HG03565 (cell line): ENCODE measurements around the gene NDUFA11.

ENCODE experiments used
- ATAC-seq: cut with Tn5 transposase; IDR thresholded peaks from one replicate; pipeline ENCODE4 v1.9.1; 2021; ENCODE audit warnings: mild to moderate bottlenecking, moderate library complexity; ENCODE audit not compliant: unreplicated experiment

Gene NDUFA11

GRCh38 chr19:5903624-5904351 is at the start of gene NDUFA11:
TSS of gene NDUFA11 (minus strand) at chr19:5903790. CDS start at chr19:5903708, 82 bp downstream.
- peak; percentile 19 for ATAC-seq

- no peak for ATAC-seq
Observed at GRCh38 chr19:5953030-5953589, 49.5 kb upstream of the NDUFA11 start.

- no peak for ATAC-seq
Observed at GRCh38 chr19:5952193-5953029, 48.8 kb upstream of the NDUFA11 start.

- no peak for ATAC-seq
Observed at GRCh38 chr19:5951338-5951861, 47.8 kb upstream of the NDUFA11 start.

- no peak for ATAC-seq
Observed at GRCh38 chr19:5950741-5951140, 47.2 kb upstream of the NDUFA11 start.

- no peak for ATAC-seq
Observed at GRCh38 chr19:5949792-5950305, 46.3 kb upstream of the NDUFA11 start.

- no peak for ATAC-seq
Observed at GRCh38 chr19:5948752-5949564, 45.4 kb upstream of the NDUFA11 start.

GRCh38 chr19:5947435-5947834 is 43.8 kb upstream of the NDUFA11 start:
- ATAC-seq: no peak

GRCh38 chr19:5943623-5944022 is 40.0 kb upstream of the NDUFA11 start:
- ATAC-seq: no peak

- no peak for ATAC-seq
Observed at GRCh38 chr19:5943045-5943444, 39.5 kb upstream of the NDUFA11 start.

GRCh38 chr19:5941673-5942072 is 38.1 kb upstream of the NDUFA11 start:
- ATAC-seq: no peak

- ATAC-seq: no peak
Observed at GRCh38 chr19:5940260-5941208, 36.9 kb upstream of the NDUFA11 start.

- ATAC-seq: no peak
Observed at GRCh38 chr19:5937550-5937949, 34.0 kb upstream of the NDUFA11 start.

GRCh38 chr19:5936292-5936592 is 32.7 kb upstream of the NDUFA11 start:
- no peak for ATAC-seq

- no peak for ATAC-seq
Observed at GRCh38 chr19:5935473-5936291, 32.1 kb upstream of the NDUFA11 start.

- ATAC-seq: no peak
Observed at GRCh38 chr19:5934774-5935472, 31.3 kb upstream of the NDUFA11 start.

- no peak for ATAC-seq
Observed at GRCh38 chr19:5934069-5934401, 30.4 kb upstream of the NDUFA11 start.

- no peak for ATAC-seq
Observed at GRCh38 chr19:5933391-5934068, 29.9 kb upstream of the NDUFA11 start.
